NCI-H187 (cell line): ENCODE results near the gene CARNS1.
A peak's percentile ranks its signal among the peaks of the same experiment; 100 is the strongest.
"Not testable (repeated sequence)": the region's sequence is repeated elsewhere in the genome, so short reads cannot be mapped to it uniquely, and the experiment has no call there.

ENCODE experiments used
- DNase-seq, 2 experiments: peaks; one replicate each; lab custom pipeline; 2025; lab: John Stamatoyannopoulos, UW

CARNS1 gene

GRCh38 chr11:67465530-67465929, 50.1 kb downstream of the CARNS1 start:
- not testable (repeated sequence) for DNase-seq

- DNase-seq: no peak
Measured at GRCh38 chr11:67466367-67466766, 50.9 kb downstream of the CARNS1 start.

DNA sequence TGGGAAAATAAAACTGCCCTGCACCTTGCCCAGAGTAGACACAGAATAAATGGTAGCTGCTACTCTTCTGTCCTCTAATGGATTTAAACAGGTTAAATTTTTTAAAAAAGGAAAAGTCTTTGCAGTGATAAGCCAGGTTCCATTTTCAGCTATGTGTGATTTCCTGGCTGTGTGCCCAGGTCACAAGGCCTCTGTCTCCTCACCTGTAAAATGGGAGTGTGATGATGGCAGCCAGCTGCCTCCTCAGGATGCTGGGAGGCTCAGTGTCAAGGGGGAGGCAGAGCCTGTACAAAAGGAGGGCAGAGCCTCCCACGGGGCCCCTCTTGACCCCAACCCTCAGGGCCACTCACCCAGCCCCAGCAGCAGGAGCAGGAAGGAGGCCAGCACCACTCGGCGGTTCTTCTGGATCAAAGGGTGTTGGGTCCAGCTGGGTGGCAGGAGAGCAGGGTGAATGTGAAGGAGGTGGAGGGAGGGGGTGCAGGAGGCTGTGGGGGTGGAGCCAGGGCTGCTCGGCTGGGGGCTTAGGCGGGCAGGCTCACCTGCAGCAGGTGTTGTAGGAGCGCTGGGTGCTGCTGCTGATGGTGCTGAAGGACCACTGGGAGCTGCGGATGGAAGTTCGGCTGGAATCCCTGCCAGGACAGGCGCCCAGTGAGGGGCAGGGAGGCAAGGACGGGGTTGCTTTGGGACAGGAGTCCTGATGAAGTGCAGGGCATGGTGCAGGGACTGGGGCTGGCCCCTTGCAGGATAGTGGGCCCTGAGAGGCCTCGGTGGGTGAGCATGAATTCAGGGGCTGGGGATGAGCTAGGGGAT, 51.7 kb downstream of the CARNS1 start:
- DNase-seq: no peak

DNA sequence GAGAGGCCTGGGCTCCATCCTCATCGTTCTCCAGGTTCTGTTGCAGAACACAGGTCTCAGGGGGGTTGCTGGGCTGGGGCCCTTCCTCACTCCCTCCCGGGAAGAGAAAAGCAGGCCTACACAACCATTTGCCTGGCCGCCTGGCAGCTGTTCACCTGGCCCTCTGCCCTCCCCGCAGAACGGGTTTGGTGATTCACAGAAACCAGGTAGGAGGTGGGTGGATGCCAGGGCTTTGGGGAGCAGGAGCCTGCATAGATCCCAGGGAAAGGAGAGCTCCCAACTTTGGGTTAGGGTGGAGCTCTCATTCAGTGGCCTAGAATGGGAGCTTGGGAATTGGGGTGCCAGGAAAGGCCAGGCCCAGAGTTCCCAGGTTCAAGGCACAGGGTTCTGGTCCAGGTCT, 52.6 kb downstream of the CARNS1 start:
- DNase-seq: no peak

GRCh38 chr11:67468456-67468758, 52.9 kb downstream of the CARNS1 start:
- DNase-seq: no peak

DNA sequence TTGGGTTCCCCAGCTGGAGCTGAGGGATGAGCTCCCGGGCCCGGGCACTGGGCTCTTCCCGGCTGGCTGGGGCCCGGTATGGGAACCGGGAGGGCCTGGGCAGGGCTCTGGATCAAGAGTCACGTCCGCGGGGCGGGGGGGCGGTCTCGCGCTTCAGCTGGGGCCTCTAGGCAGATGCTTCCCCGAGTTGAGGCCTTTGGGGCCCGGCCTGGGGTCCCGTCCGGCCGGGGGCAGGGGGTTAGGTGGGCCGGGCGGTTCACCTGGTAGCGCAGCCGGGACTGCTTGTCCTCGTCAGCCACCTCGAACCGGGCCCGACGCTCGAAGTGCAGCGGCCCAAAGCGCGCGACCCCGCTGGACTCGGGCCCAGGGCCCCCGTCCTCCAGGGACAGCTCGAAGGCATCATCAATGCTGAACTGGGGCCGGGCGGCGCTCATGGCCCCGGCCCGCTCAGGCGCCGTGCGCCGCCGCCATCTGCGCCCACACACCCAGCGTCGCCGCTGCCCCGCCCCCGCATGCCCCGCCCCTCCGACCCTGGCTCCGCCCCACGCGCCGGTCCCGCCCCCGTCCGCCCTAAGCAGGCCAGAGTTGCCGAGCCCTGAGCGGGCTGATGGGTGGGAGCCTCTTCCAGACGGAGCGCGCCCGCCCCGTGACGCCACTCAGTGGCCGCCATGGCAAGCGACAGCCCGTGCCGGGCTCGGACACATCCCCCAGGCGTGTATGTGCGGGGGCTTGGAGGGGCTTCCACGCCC, 53.5 kb downstream of the CARNS1 start, which contains the start of gene TMEM134:
Gene TMEM134 (minus strand): TSS at position 493 of the 749 bp plus-strand sequence. CDS start 59 bp downstream, at position 434.
- peak; percentile 48 to 83 for DNase-seq

DNA sequence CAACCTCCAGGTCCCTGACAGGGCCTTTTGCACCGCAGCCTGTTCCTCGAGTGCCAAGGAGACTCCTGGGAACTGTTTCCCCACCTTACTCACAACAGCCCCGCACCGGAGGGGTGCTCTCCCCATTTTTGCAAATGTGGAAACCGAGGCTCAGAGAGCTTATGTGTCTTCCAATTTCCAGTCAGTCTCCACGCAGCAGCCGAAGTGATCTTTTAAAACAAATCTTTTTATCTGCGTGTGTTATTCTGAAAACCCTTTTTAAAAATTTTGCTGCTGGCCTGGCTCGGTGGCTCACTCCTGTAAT, 54.0 kb downstream of the CARNS1 start:
- no peak for DNase-seq

DNA sequence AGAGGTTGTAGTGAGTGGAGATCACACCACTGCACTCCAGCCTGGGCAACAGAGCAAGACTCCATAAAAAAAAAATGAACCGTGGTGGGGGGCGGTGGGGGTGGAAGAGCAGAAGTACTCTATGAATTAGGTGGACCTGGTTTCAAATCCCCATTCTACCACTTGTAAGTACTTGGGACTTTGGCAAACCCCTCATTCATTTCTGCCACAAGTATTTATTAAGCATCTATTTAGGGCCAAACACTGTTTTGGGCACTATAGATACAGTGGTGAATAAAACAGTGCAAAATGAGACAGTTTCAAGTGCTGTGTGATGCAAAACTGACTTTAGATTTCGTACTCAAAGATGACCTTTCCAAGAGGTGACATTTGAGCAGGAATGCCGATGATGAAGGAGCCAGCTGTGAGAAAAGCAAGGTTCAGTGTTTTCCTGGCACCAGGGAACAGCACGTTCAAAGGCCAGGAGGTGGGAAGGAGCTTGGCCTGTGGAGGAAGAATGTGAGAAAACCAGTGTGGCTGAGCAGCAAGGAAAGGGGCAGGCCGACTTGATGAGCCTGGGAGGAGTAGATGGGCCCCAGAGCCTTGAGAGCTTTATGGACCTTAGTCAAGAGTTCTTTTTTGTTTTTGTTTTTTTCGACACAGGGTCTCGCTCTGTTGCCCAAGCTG, 55.0 kb downstream of the CARNS1 start:
- no peak for DNase-seq

DNA sequence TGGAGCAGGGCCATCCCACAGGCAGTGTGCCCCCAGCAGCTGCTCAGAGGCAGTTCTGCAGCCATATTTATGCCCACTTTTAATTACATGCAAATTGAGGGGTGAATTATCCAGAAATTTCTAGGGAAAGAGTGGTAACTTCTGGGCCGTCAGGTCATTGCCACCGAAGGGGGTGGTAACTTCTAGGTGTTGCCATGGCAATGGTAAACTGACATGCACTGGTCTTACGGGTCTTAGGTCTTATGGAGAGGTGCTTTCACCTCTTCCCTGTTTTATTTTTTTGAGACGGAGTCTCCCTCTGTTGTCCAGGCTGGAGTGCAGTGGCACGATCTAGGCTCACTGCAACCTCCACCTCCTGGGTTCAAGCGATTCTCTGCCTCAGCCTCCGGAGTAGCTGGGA, 57.4 kb downstream of the CARNS1 start:
- no peak for DNase-seq
